Upper lobe of right lung (tissue), 1 donor: ENCODE data around the gene FYN. TPM values are rescaled to one million over a fixed set of nuclear protein-coding genes. Genes with fewer than 3 reads are reported as not detected.

Experiments
- ATAC-seq: fragments of 200-7000 bp; cut with Tn5 transposase; one replicate; pipeline ENCODE4 v1.9.1; 2020; ENCODE audit warnings: mild to moderate bottlenecking, moderate library complexity
- DNase-seq: peaks from one replicate; pipeline ENCODE4 v3.0.0-alpha.2; 2020
- H3K27ac ChIP-seq: fragments of 200-600 bp; one replicate; pipeline ENCODE4 v1.8.0; 2022
- H3K27me3 ChIP-seq: fragments of 200-600 bp; one replicate; pipeline ENCODE4 v1.8.0; 2022; ENCODE audit warnings: mild to moderate bottlenecking
- H3K36me3 ChIP-seq: fragments of 200-600 bp; one replicate; pipeline ENCODE4 v1.8.0; 2022
- H3K4me1 ChIP-seq: fragments of 200-600 bp; one replicate; pipeline ENCODE4 v1.8.0; 2022
- H3K4me3 ChIP-seq: fragments of 200-600 bp; one replicate; pipeline ENCODE4 v1.8.0; 2022; ENCODE audit warnings: mild to moderate bottlenecking
- H3K9me3 ChIP-seq: fragments of 200-600 bp; one replicate; pipeline ENCODE4 v1.8.0; 2022
- intact Hi-C: fragments of 100-400 bp; cut with DNase I; formaldehyde crosslinking; loops from one replicate; pipeline ENCODE4 v1.11.0; 2022
- total RNA-seq: library from RNA; stranded (reverse); fragmentation: NEBNext Ultra II Directional; extraction: Animal tissue kit (Norgen Biotek cat#: 25700); gene quantifications from one replicate; pipeline ENCODE4 v1.2.1, GENCODE V29; 2021
- TF ChIP-seq, protein P1 (sequence below): fragments of 200-600 bp; IDR thresholded peaks from one replicate; pipeline ENCODE4 v1.8.0; 2022; ENCODE audit warnings: antibody characterized with exemption
- donor health status: DM: no; HTN: yes; CAD: no; lungs with severe emphysema.

Gene FYN
- total RNA-seq, 1 donor from 2014 or later, result 115 TPM

DNA sequence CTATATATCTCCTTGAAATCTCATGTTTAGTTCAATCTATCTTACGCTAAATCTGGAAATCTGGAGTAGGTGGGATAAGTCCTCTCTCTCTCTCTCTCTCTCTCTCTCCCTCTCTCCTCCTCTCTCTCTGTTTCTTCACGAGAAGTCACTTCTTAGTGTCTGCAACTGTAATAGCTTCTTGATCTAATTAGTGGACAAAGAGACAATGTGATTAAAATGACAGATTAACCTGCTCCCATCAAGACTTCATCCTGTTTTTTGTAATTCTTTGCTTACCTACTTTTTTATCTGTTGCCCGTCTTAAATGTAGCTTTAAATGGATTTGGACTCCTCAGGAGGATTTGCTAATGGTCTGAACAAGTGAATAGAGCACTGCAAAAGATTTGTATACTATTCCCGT, 2.5 kb upstream of the FYN start:
- intact Hi-C loops, result no loop called here
- Histone ChIP-seq H3K27me3 (no peaks in the 10 kb centered on the region), H3K9me3 (no peaks in the 10 kb centered on the region), H3K36me3 (no peaks in the 10 kb centered on the region), H3K4me1 (peaks cover 8% of the 10 kb centered on the region), H3K27ac (no peak overlapping the region), H3K4me3 (no peak overlapping the region)
- TF ChIP-seq, protein P1, sequence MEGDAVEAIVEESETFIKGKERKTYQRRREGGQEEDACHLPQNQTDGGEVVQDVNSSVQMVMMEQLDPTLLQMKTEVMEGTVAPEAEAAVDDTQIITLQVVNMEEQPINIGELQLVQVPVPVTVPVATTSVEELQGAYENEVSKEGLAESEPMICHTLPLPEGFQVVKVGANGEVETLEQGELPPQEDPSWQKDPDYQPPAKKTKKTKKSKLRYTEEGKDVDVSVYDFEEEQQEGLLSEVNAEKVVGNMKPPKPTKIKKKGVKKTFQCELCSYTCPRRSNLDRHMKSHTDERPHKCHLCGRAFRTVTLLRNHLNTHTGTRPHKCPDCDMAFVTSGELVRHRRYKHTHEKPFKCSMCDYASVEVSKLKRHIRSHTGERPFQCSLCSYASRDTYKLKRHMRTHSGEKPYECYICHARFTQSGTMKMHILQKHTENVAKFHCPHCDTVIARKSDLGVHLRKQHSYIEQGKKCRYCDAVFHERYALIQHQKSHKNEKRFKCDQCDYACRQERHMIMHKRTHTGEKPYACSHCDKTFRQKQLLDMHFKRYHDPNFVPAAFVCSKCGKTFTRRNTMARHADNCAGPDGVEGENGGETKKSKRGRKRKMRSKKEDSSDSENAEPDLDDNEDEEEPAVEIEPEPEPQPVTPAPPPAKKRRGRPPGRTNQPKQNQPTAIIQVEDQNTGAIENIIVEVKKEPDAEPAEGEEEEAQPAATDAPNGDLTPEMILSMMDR, result no peak
- ATAC-seq, result no peak
- DNase-seq, result no peak

DNA sequence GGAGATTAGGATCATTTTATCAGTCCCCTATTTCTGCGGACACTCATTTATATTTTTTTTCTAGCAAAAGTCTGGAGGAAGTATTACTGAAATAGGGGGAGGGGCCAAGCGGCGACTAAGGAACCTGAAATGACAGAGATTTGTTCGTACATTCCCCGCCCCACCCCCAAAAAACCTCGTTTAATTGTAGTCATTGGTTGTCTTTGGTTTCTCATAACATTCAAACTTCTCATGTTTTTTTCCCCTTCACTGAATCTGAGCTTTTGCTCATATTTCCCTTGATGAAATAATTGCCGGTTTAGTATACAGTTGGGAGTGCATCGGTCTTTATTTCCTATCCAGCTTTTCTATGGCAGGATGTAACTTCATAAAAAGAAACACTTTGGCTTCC, 768 bp upstream of the FYN start:
- DNase-seq (no peak), ATAC-seq (no peak)
- Histone ChIP-seq H3K4me3 (peak overlapping the region; percentile 63), H3K27me3 (no peaks in the 10 kb centered on the region), H3K4me1 (peaks cover 19% of the 10 kb centered on the region), H3K9me3 (no peaks in the 10 kb centered on the region), H3K27ac (peak overlapping the region; percentile 59), H3K36me3 (no peaks in the 10 kb centered on the region)
- intact Hi-C loops, result no loop called here
- TF ChIP-seq, protein P1, result no peak

DNA sequence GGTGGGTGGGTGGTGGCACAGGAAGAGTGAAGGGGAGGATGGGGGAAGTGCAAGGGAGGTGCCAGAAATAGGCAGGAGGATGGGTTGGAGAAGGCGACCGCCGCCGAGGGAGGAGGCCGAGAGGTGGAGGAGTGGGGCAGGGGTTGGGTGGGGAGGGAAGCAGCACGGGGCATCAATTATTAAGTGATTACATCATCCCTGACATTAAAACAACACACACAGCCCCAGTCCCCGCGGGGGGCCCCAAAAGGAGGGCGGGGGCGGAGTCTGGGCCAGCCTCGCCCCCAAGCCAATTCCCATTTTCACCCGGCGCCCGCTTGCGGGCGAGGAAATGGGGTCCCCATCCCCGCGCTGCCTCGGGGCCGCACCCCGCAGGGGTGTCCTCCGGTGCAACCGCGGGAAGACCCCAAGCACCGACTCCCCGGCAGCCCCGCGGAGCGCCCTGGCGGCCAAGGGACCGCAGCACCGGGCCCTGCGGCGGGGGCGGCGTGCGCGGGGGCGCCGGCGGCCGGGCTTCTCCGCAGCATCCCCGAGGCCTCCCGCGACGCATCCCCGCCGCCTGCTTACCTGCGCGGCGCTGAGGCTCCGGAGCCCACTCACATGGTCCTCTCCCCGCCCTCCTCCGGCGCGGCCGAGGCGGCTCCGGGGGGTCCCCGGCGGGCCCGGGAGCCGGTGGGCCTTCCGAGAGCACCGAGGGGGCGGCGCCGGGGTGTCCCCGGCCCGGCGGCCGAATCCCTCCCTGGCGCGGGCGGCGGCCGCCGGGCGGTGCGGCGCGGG, 663 bp downstream of the FYN start:
- intact Hi-C loops, result no loop called here

DNA sequence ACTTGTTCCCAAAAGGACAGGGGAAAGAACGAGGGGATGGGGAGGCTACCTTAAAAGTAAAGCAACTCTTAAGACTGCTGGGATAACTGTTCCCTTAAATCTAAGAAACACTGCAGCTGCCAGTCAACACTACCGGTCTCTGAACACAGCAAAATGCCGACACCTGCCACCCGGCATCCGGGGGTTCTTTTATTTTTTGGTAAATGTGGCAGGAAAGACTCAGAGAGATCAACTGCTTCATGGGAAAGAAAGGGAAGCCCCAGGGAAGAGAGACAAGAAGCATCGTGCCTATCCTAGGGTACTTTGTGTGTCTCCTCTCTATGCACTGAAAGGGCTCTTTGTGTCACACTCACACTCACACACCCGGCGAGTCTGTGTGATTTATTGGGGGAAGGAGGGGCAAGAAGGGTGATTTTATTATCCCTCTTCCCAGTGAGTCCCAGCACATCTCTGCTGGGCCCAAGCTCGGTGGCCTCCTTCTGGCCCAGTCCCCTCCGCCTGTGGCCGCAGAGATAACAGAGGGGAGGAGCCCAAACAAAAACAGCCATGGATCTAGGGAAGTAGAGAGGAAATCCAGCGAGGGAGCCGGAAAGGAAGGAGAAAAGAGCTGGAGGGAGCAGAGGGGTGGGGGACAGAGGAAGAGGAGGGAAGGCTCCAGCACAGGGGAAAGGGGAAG, 1.4 kb downstream of the FYN start:
- no peaks in the 10 kb centered on the region for H3K9me3 ChIP-seq
- TF ChIP-seq, protein P1, result no peak
- H3K4me1 ChIP-seq, result peaks cover 19% of the 10 kb centered on the region
- peak overlapping the region; percentile 63 for H3K4me3 ChIP-seq
- no peaks in the 10 kb centered on the region for H3K36me3 ChIP-seq
- DNase-seq (no peak), ATAC-seq (no peak)
- no peaks in the 10 kb centered on the region for H3K27me3 ChIP-seq
- intact Hi-C loops, result no loop called here
- H3K27ac ChIP-seq, result peak overlapping the region; percentile 59

More for the DNA sequence above, 663 bp downstream of the FYN start:
- H3K4me1 ChIP-seq, result peaks cover 19% of the 10 kb centered on the region
- no peaks in the 10 kb centered on the region for H3K36me3 ChIP-seq
- no peak for DNase-seq
- no peaks in the 10 kb centered on the region for H3K27me3 ChIP-seq
- H3K4me3 ChIP-seq, result peak overlapping the region; percentile 63
- TF ChIP-seq, protein P1, result peak; percentile 6
- no peaks in the 10 kb centered on the region for H3K9me3 ChIP-seq
- peak; percentile 2 for ATAC-seq
- peak overlapping the region; percentile 59 for H3K27ac ChIP-seq

DNA sequence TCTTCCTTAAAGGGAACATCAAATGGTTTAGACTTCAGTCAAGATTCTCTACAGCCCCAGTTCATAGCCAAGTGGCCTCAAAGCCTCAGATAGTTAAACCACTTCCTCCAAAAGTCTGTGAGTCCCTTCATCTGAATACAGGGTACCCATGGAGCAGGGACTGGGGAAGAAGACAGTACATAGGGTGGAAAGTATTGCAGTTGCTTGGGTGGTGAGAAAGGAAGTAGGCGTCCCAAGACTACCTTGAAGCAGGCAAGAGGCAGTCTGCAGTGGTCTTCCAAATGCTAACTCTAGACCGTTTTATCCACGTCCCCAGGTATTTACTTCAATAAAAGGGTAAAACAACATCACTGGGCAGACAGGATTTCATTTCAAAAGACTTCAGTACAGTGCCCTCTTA, 2.0 kb downstream of the FYN start:
- intact Hi-C loops, result no loop called here
- TF ChIP-seq, protein P1, result no peak
- no peaks in the 10 kb centered on the region for H3K9me3 ChIP-seq
- peaks cover 19% of the 10 kb centered on the region for H3K4me1 ChIP-seq
- H3K36me3 ChIP-seq, result no peaks in the 10 kb centered on the region
- H3K4me3 ChIP-seq, result peak overlapping the region; percentile 63
- DNase-seq (no peak), ATAC-seq (no peak)
- H3K27me3 ChIP-seq, result no peaks in the 10 kb centered on the region
- peak overlapping the region; percentile 59 for H3K27ac ChIP-seq
